Measurements from ENCODE around the gene GBP1. TPM values are rescaled to one million over a fixed set of nuclear protein-coding genes. Genes with fewer than 3 reads are reported as not detected.

Gene GBP1
- total and polyA plus RNA-seq, 2 donors (not counting 3 experiments of a cell fraction or from before 2014, with no cell fraction given): 11.6 to 28.0 TPM

DNA sequence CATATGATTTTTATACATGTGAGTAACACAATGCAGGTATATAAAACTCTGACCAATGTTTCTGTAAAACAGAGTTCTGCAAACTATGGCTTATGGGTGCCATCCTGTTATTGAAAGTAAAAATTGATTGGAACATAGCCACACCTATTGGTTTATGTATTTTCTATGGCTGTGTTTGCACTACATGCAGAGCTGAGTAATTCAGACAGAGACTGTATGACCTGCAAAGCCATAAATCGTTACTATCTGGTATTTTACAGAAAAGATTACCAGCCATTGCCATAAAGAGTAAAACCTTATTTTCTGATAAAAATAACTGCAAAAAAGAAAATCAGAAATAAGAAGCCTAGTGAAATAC is 13.1 kb downstream of the GBP1 start:
- no peak overlapping the region for H3K27ac ChIP-seq (ENCODE audit: insufficient read depth, low read depth, low read length)
- no peak overlapping the region for H3K4me2 ChIP-seq (ENCODE audit: insufficient read depth, low read length)
- H3K4me1 ChIP-seq (ENCODE audit: control insufficient read depth, extremely low read depth, insufficient read depth, low read length): no peaks in the 10 kb centered on the region
- H3K9me1 ChIP-seq (replicated peaks; ENCODE audit: control insufficient read depth, extremely low read depth, insufficient read depth, low read length): no peaks in the 10 kb centered on the region
- no peak overlapping the region for H2AFZ ChIP-seq (ENCODE audit: low read depth, low read length)
- H4K20me1 ChIP-seq (replicated peaks; ENCODE audit: control insufficient read depth, extremely low read depth, insufficient read depth, low read length): no peaks in the 10 kb centered on the region
- POLR2A ChIA-PET: no interaction called here
- H3K9me3 ChIP-seq (replicated peaks; ENCODE audit: control insufficient read depth, insufficient read depth, low read length): no peaks in the 10 kb centered on the region
- intact Hi-C loops (cut with micrococcal nuclease) (no loop called here), dilution Hi-C loops (cut with MboI; ENCODE audit: extremely low pct_ligation_motif_present, low sequenced_read_pairs) (no loop called here)
- CTCF ChIA-PET: no interaction called here
- no peaks in the 10 kb centered on the region for H3K79me2 ChIP-seq (ENCODE audit: control insufficient read depth, insufficient read depth, low read length)
- DNase-seq (ENCODE audit: low read depth, low spot score) (no peak), FAIRE-seq (no peak)
- no peak overlapping the region for H3K4me3 ChIP-seq (replicated peaks in 1 of 3; ENCODE audit: insufficient read depth in 1 of 3, low read depth in 1 of 3, low read length in 3 of 3)
- H3K36me3 ChIP-seq (ENCODE audit: control insufficient read depth in 2 of 2, extremely low read depth in 1 of 2, insufficient read depth in 2 of 2, low read length in 2 of 2): peaks cover 0 to 1% of the 10 kb centered on the region in 2 experiments
- no TSS peak for BruUV-seq (replicated peaks)
- no peaks in the 10 kb centered on the region for H3K27me3 ChIP-seq (ENCODE audit: control insufficient read depth in 2 of 2, insufficient read depth in 2 of 2, low read length in 2 of 2)
- no peak overlapping the region for H3K9ac ChIP-seq (replicated peaks; ENCODE audit: extremely low read depth, insufficient read depth, low read length)
- TF ChIP-seq GATA2 (IDR thresholded peaks at IDR 0.05; ENCODE audit: insufficient read depth, insufficient read length, low read depth, low read length): no peak
- no peak for TF ChIP-seq JUN (IDR thresholded peaks at IDR 0.05; ENCODE audit: borderline replicate concordance, insufficient read depth, insufficient read length, low read depth)
- TF ChIP-seq POLR2A (IDR thresholded peaks at IDR 0.05; ENCODE audit: low read depth, low read length): no peak
- no peak for TF ChIP-seq POLR2AphosphoS5 (IDR thresholded peaks at IDR 0.05; ENCODE audit: insufficient read depth, low read depth, low read length)
- TF ChIP-seq, protein P1, sequence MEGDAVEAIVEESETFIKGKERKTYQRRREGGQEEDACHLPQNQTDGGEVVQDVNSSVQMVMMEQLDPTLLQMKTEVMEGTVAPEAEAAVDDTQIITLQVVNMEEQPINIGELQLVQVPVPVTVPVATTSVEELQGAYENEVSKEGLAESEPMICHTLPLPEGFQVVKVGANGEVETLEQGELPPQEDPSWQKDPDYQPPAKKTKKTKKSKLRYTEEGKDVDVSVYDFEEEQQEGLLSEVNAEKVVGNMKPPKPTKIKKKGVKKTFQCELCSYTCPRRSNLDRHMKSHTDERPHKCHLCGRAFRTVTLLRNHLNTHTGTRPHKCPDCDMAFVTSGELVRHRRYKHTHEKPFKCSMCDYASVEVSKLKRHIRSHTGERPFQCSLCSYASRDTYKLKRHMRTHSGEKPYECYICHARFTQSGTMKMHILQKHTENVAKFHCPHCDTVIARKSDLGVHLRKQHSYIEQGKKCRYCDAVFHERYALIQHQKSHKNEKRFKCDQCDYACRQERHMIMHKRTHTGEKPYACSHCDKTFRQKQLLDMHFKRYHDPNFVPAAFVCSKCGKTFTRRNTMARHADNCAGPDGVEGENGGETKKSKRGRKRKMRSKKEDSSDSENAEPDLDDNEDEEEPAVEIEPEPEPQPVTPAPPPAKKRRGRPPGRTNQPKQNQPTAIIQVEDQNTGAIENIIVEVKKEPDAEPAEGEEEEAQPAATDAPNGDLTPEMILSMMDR (IDR thresholded peaks at IDR 0.05; ENCODE audit: extremely low read depth in 1 of 2, insufficient read depth in 1 of 2, low read depth in 1 of 2, low read length in 2 of 2): no peak
- TF ChIP-seq MYC (IDR thresholded peaks at IDR 0.05; ENCODE audit: low read depth, low read length): no peak
- no peak for TF ChIP-seq FOS (IDR thresholded peaks at IDR 0.05; ENCODE audit: borderline replicate concordance, insufficient read depth, low read length)
- TF ChIP-seq, protein P2, sequence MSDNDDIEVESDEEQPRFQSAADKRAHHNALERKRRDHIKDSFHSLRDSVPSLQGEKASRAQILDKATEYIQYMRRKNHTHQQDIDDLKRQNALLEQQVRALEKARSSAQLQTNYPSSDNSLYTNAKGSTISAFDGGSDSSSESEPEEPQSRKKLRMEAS (IDR thresholded peaks at IDR 0.05; ENCODE audit: insufficient read depth, insufficient read length): no peak
- TF ChIP-seq EZH2 (IDR thresholded peaks at IDR 0.05; ENCODE audit: borderline replicate concordance, low read depth, low read length, severe bottlenecking): no peak

All from endothelial cell of umbilical vein (primary cell).